Vagina (tissue), 2 donors: ENCODE results near the gene ZNF660.

Experiments used
- POLR2AphosphoS5 ChIP-seq, 2 donors: sonication (generic); formaldehyde crosslinking; IDR thresholded peaks; one replicate each; pipeline ENCODE4 v1.9.0; 2017; ENCODE audit warnings: antibody characterized with exemption in 2 of 2, mild to moderate bottlenecking in 2 of 2, low read depth in 1 of 2; ENCODE audit not compliant: insufficient read depth in 1 of 2
- TF ChIP-seq, protein P1 (sequence below), 3 experiments: fragments of 450-650 bp in 2 of 3; fragments of 200-600 bp in 1 of 3; sonication (generic) in 1 of 3; IDR thresholded peaks; one replicate each; pipeline ENCODE4 v1.5.1; 2017 to 2019; ENCODE audit warnings: antibody characterized with exemption in 3 of 3, mild to moderate bottlenecking in 2 of 3, moderate library complexity in 2 of 3

DNA sequence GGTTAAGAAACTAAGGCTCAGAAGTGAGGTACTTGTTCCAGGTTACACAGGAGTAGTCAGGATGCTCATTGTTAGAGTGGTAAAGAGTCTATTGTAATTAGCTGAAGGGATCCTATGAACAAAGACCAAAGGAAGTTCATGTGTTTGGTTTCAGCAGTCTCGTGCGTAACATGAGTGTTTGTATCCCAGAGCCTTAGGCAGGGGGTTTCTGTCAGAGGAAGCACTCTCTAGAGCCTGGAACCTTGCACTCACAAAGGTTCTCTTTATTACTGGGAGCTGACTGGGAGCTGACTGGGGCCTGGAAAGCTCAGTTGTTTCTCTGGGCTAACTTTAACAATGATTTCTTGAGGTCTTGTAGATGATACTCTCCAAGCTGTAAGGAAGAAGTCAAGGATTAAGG is 44.0 kb downstream of the ZNF660 start:
- TF ChIP-seq, protein P1, sequence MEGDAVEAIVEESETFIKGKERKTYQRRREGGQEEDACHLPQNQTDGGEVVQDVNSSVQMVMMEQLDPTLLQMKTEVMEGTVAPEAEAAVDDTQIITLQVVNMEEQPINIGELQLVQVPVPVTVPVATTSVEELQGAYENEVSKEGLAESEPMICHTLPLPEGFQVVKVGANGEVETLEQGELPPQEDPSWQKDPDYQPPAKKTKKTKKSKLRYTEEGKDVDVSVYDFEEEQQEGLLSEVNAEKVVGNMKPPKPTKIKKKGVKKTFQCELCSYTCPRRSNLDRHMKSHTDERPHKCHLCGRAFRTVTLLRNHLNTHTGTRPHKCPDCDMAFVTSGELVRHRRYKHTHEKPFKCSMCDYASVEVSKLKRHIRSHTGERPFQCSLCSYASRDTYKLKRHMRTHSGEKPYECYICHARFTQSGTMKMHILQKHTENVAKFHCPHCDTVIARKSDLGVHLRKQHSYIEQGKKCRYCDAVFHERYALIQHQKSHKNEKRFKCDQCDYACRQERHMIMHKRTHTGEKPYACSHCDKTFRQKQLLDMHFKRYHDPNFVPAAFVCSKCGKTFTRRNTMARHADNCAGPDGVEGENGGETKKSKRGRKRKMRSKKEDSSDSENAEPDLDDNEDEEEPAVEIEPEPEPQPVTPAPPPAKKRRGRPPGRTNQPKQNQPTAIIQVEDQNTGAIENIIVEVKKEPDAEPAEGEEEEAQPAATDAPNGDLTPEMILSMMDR (IDR thresholded peaks at IDR 0.05), result no peak
- no peak for TF ChIP-seq POLR2AphosphoS5 (IDR thresholded peaks at IDR 0.05; ENCODE audit: insufficient read depth in 1 of 2, low read depth in 1 of 2)
